Trophoblast cell (in vitro differentiated cells and primary cell): ENCODE results near the gene FERMT1.
"Not testable (repeated sequence)": the region's sequence is repeated elsewhere in the genome, so short reads cannot be mapped to it uniquely, and the experiment has no call there.

Source experiments
- DNase-seq, 2 donors: peaks; one replicate each; pipeline ENCODE4 v3.0.0-alpha.2; 2016
- H2AFZ ChIP-seq: 2 replicates; pipeline ENCODE4 v1.6.1; 2013; ENCODE audit warnings: low read length, moderate library complexity, mild to moderate bottlenecking; ENCODE audit not compliant: insufficient read depth, poor library complexity
- H2AK5ac ChIP-seq: 2 replicates; pipeline ENCODE4 v1.6.1; 2013; ENCODE audit warnings: mild to moderate bottlenecking, low read length
- H2BK120ac ChIP-seq: 2 replicates; pipeline ENCODE4 v1.6.1; 2013; ENCODE audit warnings: low read length, mild to moderate bottlenecking, moderate library complexity; ENCODE audit not compliant: insufficient read depth, poor library complexity
- H2BK12ac ChIP-seq: 2 replicates; pipeline ENCODE4 v1.6.1; 2013; ENCODE audit warnings: mild to moderate bottlenecking, low read length, moderate library complexity
- H2BK5ac ChIP-seq: 2 replicates; pipeline ENCODE4 v1.6.1; 2013; ENCODE audit warnings: low read length, low read depth, moderate library complexity, mild to moderate bottlenecking; ENCODE audit not compliant: poor library complexity
- H3K14ac ChIP-seq: 2 replicates; pipeline ENCODE4 v1.6.1; 2013; ENCODE audit warnings: mild to moderate bottlenecking, low read length
- H3K18ac ChIP-seq: 2 replicates; pipeline ENCODE4 v1.6.1; 2013; ENCODE audit warnings: mild to moderate bottlenecking, low read length
- H3K23ac ChIP-seq: 2 replicates; pipeline ENCODE4 v1.6.1; 2013; ENCODE audit warnings: low read length
- H3K27ac ChIP-seq: 2 replicates; pipeline ENCODE4 v1.5.1; 2013; ENCODE audit warnings: low read depth, mild to moderate bottlenecking, inconsistent platforms, low read length, moderate library complexity
- H3K27me3 ChIP-seq: 2 replicates; pipeline ENCODE4 v1.6.1; 2013; ENCODE audit warnings: inconsistent platforms, mild to moderate bottlenecking, low read length, moderate library complexity; ENCODE audit not compliant: insufficient read depth
- H3K36me3 ChIP-seq, 2 experiments: 1 replicate in 1 of 2; 2 replicates in 1 of 2; pipeline ENCODE4 v1.6.1; 2013; ENCODE audit warnings: low read length in 2 of 2, mild to moderate bottlenecking in 2 of 2, moderate library complexity in 1 of 2; ENCODE audit not compliant: insufficient read depth in 2 of 2, control insufficient read depth in 1 of 2
- H3K4ac ChIP-seq: 2 replicates; pipeline ENCODE4 v1.6.1; 2013; ENCODE audit warnings: low read depth, mild to moderate bottlenecking, low read length, moderate library complexity
- H3K4me1 ChIP-seq, 2 experiments: 1 replicate in 1 of 2; 2 replicates in 1 of 2; pipeline ENCODE4 v1.6.1; 2013; ENCODE audit warnings: low read length in 2 of 2, mild to moderate bottlenecking in 2 of 2, moderate library complexity in 1 of 2; ENCODE audit not compliant: insufficient read depth in 2 of 2, control insufficient read depth in 1 of 2
- H3K4me2 ChIP-seq: 2 replicates; pipeline ENCODE4 v1.6.1; 2013; ENCODE audit warnings: inconsistent platforms, mild to moderate bottlenecking, low read length, moderate library complexity
- H3K4me3 ChIP-seq: 2 replicates; pipeline ENCODE4 v1.5.1; 2013; ENCODE audit warnings: mild to moderate bottlenecking, low read depth, low read length, inconsistent platforms
- H3K79me1 ChIP-seq: one replicate; pipeline ENCODE4 v1.6.1; 2013; ENCODE audit warnings: low read length
- H3K79me2 ChIP-seq: 2 replicates; pipeline ENCODE4 v1.6.1; 2013; ENCODE audit warnings: low read length, mild to moderate bottlenecking; ENCODE audit not compliant: control insufficient read depth, insufficient read depth, poor library complexity
- H3K9ac ChIP-seq: 2 replicates; pipeline ENCODE4 v1.6.1; 2013; ENCODE audit warnings: mild to moderate bottlenecking, low read length
- H3K9me3 ChIP-seq: 2 replicates; pipeline ENCODE4 v1.6.1; 2013; ENCODE audit warnings: low read depth, mild to moderate bottlenecking, control low read depth, inconsistent platforms, low read length; ENCODE audit not compliant: insufficient read depth
- H4K12ac ChIP-seq: 2 replicates; pipeline ENCODE4 v1.6.1; 2013; ENCODE audit warnings: low read depth, mild to moderate bottlenecking, low read length, moderate library complexity
- H4K8ac ChIP-seq: 2 replicates; pipeline ENCODE4 v1.6.1; 2013; ENCODE audit warnings: low read depth, mild to moderate bottlenecking, low read length, moderate library complexity
- H4K91ac ChIP-seq: one replicate; pipeline ENCODE4 v1.6.1; 2013; ENCODE audit warnings: low read depth, mild to moderate bottlenecking, low read length, moderate library complexity
- WGBS: extraction: QIAGEN DNeasy Blood & Tissue Kit; methylation state at CpG from one replicate; pipeline ENCODE4 v1.1.7; 2013; ENCODE audit warnings: missing lambda C conversion rate; ENCODE audit not compliant: insufficient read length, insufficient coverage; ENCODE audit errors: extremely low coverage; 5-methylcytosine and 5-hydroxymethylcytosine counted together

FERMT1 gene

DNA sequence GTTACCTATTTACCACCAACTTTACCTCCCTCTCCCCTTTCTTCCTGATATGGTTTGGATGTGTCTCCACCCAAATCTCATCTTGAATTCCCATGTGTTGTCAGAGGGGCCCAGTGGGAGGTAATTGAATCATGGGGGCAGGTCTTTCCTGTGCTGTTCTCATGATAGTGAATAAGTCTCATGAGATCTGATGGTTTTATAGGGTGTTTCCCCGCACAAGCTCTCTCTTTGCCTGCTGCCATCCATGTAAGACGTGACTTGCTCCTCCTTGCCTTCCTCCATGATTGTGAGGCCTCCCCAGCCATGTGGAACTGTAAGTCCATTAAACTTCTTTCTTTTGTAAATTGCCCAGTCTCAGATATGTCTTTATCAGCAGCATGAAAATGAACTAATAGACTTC lies 9.9 kb downstream of the FERMT1 start:
- H3K9ac ChIP-seq, H2AFZ ChIP-seq, H4K12ac ChIP-seq, H3K4me3 ChIP-seq, H3K18ac ChIP-seq, H4K91ac ChIP-seq, H2AK5ac ChIP-seq, H3K14ac ChIP-seq, H2BK12ac ChIP-seq, H3K79me1 ChIP-seq, H3K23ac ChIP-seq, H4K8ac ChIP-seq, H3K27me3 ChIP-seq, H3K79me2 ChIP-seq, H3K4me1 ChIP-seq, H2BK5ac ChIP-seq, H3K4ac ChIP-seq, H3K9me3 ChIP-seq, DNase-seq, H2BK120ac ChIP-seq, H3K4me2 ChIP-seq, H3K27ac ChIP-seq: not testable (repeated sequence)
- no CpG with 5 or more reads among the region's 2 CpGs for WGBS
- H3K36me3 ChIP-seq = peaks cover 19 to 30% of the 10 kb centered on the region in 2 experiments

DNA sequence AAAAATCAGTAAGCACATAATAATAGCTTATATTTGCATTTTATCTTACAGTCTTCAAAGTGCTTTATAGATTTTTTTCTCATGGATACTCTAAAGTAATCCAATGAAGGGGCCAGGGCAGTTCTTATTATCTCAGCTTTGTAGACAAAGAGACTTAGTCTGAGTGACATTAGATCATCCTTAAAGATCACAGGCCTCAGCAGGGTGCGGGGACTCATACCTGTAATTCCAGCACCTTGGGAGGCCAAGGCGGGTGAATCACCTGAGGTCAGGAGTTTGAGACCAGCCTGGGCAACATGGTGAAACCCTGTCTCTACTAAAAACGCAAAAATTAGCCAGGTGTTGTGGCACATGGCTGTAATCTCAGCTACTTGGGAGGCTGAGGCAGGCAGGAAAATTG lies 14.5 kb downstream of the FERMT1 start:
- H4K8ac ChIP-seq = no peak overlapping the region
- peak; percentile 69 to 76 for DNase-seq
- H3K79me2 ChIP-seq = no peaks in the 10 kb centered on the region
- H2BK12ac ChIP-seq = no peak overlapping the region
- H2BK120ac ChIP-seq = no peak overlapping the region
- no peak overlapping the region for H2AK5ac ChIP-seq
- H4K12ac ChIP-seq = no peak overlapping the region
- no peak overlapping the region for H3K4ac ChIP-seq
- no peak overlapping the region for H2AFZ ChIP-seq
- no peaks in the 10 kb centered on the region for H3K4me1 ChIP-seq
- H3K79me1 ChIP-seq = no peaks in the 10 kb centered on the region
- H3K27me3 ChIP-seq = no peaks in the 10 kb centered on the region
- H3K9me3 ChIP-seq = peaks cover under 1% of the 10 kb centered on the region
- H3K4me2 ChIP-seq = no peak overlapping the region
- H3K9ac ChIP-seq = no peak overlapping the region
- H3K36me3 ChIP-seq = peaks cover 16 to 22% of the 10 kb centered on the region in 2 experiments
- no peak overlapping the region for H3K14ac ChIP-seq
- H3K4me3 ChIP-seq = no peak overlapping the region
- no CpG with 5 or more reads among the region's 3 CpGs for WGBS
- H3K23ac ChIP-seq = no peak overlapping the region
- no peak overlapping the region for H2BK5ac ChIP-seq
- H4K91ac ChIP-seq = no peak overlapping the region
- no peak overlapping the region for H3K18ac ChIP-seq
- H3K27ac ChIP-seq = no peak overlapping the region

DNA sequence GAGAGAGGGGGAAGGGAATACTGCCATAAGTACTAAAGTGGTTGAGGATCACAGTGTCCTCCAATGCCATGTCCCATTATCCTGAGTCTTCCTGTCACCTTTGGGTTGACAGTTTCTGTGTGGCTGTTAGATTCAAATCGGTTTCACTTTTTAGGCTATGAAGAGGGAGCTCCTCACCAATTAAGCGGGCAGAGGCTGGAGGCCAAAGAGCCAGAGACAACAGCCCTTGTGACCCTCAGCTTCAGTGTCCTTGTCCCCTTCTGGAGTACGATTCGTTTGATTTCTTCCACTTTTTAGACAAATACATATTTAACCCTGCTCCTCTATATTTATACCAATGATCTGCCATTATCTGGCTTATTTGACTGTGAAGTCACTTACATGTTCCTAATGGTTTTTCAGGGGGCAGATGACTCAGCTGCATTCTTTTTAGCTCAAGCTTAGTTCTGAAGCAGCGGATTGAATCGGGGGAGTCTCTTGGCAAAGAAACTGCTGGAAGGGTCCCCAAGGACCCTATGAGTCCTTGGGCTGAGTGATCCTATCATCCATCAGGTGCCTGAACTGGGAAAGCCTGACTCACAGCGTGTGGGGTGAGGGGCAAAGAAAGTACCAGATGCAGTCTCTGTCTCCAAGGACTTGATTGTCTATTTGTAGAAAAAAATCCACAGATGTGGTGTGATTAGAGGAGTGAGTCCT lies 18.2 kb downstream of the FERMT1 start:
- Histone ChIP-seq H3K27me3 (no peaks in the 10 kb centered on the region), H3K4ac (no peak overlapping the region), H2BK120ac (no peak overlapping the region), H3K23ac (no peak overlapping the region), H3K18ac (no peak overlapping the region), H3K27ac (no peak overlapping the region), H4K12ac (no peak overlapping the region), H3K4me2 (no peak overlapping the region), H2AFZ (no peak overlapping the region), H3K9ac (no peak overlapping the region), H2AK5ac (no peak overlapping the region), H3K4me1 (no peaks in the 10 kb centered on the region), H2BK12ac (no peak overlapping the region), H3K4me3 (no peak overlapping the region), H3K9me3 (no peaks in the 10 kb centered on the region), H2BK5ac (no peak overlapping the region), H4K91ac (no peak overlapping the region), H3K79me1 (no peaks in the 10 kb centered on the region), H3K14ac (no peak overlapping the region), H3K79me2 (no peaks in the 10 kb centered on the region), H3K36me3 (peaks cover 8 to 12% of the 10 kb centered on the region in 2 experiments), H4K8ac (no peak overlapping the region)
- WGBS = no CpG with 5 or more reads among the region's 7 CpGs
- no peak for DNase-seq

DNA sequence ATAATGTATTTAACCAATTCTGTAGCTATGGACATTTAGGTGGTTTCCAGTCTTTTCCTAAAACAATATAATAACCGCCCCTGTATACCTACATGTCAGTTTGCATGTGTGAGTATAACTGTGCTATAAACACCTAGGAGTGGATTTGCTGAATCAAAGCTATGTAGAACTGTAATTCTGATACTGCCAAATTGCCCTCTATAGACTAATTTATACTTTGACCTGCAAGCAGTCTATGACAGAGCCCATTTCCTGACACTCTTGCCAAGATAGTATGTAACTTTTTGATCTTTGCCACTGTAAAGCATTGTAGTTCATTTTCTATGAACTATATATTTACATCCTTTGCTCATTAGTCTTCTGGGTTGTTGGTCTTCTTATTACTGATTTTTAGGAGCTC lies 19.5 kb downstream of the FERMT1 start:
- no peak overlapping the region for H4K8ac ChIP-seq

More for the DNA sequence above, 19.5 kb downstream of the FERMT1 start:
- Histone ChIP-seq H3K9me3 (no peaks in the 10 kb centered on the region), H3K9ac (no peak overlapping the region), H3K4me1 (no peaks in the 10 kb centered on the region), H2AK5ac (no peak overlapping the region), H3K18ac (no peak overlapping the region), H3K4me3 (no peak overlapping the region), H3K27me3 (no peaks in the 10 kb centered on the region), H4K12ac (no peak overlapping the region), H2BK120ac (no peak overlapping the region), H3K36me3 (peaks cover 5 to 8% of the 10 kb centered on the region in 2 experiments), H3K14ac (no peak overlapping the region), H2AFZ (no peak overlapping the region), H2BK12ac (no peak overlapping the region), H3K4ac (no peak overlapping the region), H2BK5ac (no peak overlapping the region), H3K27ac (no peak overlapping the region), H3K4me2 (no peak overlapping the region), H3K79me1 (no peaks in the 10 kb centered on the region), H3K79me2 (no peaks in the 10 kb centered on the region), H3K23ac (no peak overlapping the region), H4K91ac (no peak overlapping the region)
- DNase-seq = no peak
- WGBS = no CpG with 5 or more reads among the region's 1 CpG
